Measurements from ENCODE around the gene AP1M1.

Gene AP1M1

GRCh38 chr19:16229322-16229641 is 31.6 kb downstream of the AP1M1 start:
- Mint-ChIP-seq H3K4me1 (no peaks in the 10 kb centered on the region), H3K27ac (no peak overlapping the region), H3K4me3 (no peak overlapping the region), H3K27me3 (ENCODE audit: low read depth) (no peaks in the 10 kb centered on the region), H3K36me3 (ENCODE audit: low read depth) (peaks cover 27% of the 10 kb centered on the region), H3K9me3 (no peaks in the 10 kb centered on the region)
- TF ChIP-seq CTCF (IDR thresholded peaks at IDR 0.05; ENCODE audit: unreplicated experiment in 3 of 3), result no peak

- Mint-ChIP-seq H3K9me3 (no peaks in the 10 kb centered on the region), H3K27ac (no peak overlapping the region), H3K4me1 (no peaks in the 10 kb centered on the region), H3K36me3 (ENCODE audit: low read depth) (peaks cover 42% of the 10 kb centered on the region), H3K27me3 (ENCODE audit: low read depth) (no peaks in the 10 kb centered on the region), H3K4me3 (no peak overlapping the region)
- TF ChIP-seq CTCF (IDR thresholded peaks at IDR 0.05; ENCODE audit: unreplicated experiment in 3 of 3), result no peak
Measured at GRCh38 chr19:16232127-16232526, 34.4 kb downstream of the AP1M1 start.

- Mint-ChIP-seq H3K4me1 (no peaks in the 10 kb centered on the region), H3K4me3 (no peak overlapping the region), H3K27me3 (ENCODE audit: low read depth) (no peaks in the 10 kb centered on the region), H3K9me3 (no peaks in the 10 kb centered on the region), H3K36me3 (ENCODE audit: low read depth) (peaks cover 42% of the 10 kb centered on the region), H3K27ac (no peak overlapping the region)
- TF ChIP-seq CTCF (IDR thresholded peaks at IDR 0.05; ENCODE audit: unreplicated experiment in 3 of 3), result no peak
Measured at GRCh38 chr19:16232568-16232967, 34.9 kb downstream of the AP1M1 start.

GRCh38 chr19:16233081-16233776 is 35.5 kb downstream of the AP1M1 start:
- Mint-ChIP-seq H3K36me3 (ENCODE audit: low read depth) (peaks cover 42% of the 10 kb centered on the region), H3K27me3 (ENCODE audit: low read depth) (no peaks in the 10 kb centered on the region), H3K4me3 (no peak overlapping the region), H3K9me3 (no peaks in the 10 kb centered on the region), H3K4me1 (no peaks in the 10 kb centered on the region), H3K27ac (no peak overlapping the region)
- no peak for TF ChIP-seq CTCF (IDR thresholded peaks at IDR 0.05; ENCODE audit: unreplicated experiment in 3 of 3)

GRCh38 chr19:16233836-16234551 is 36.3 kb downstream of the AP1M1 start:
- H3K4me3 Mint-ChIP-seq, result no peak overlapping the region
- H3K27me3 Mint-ChIP-seq (ENCODE audit: low read depth), result no peaks in the 10 kb centered on the region
- no peak overlapping the region for H3K27ac Mint-ChIP-seq
- TF ChIP-seq CTCF (IDR thresholded peaks at IDR 0.05; ENCODE audit: unreplicated experiment in 3 of 3), result no peak
- H3K36me3 Mint-ChIP-seq (ENCODE audit: low read depth), result peaks cover 42% of the 10 kb centered on the region
- H3K9me3 Mint-ChIP-seq, result no peaks in the 10 kb centered on the region
- no peaks in the 10 kb centered on the region for H3K4me1 Mint-ChIP-seq

Data from nephron (organoid).